ENCODE results near the gene BIRC2.

Gene BIRC2

GRCh38 chr11:102401905-102402304 lies 54.9 kb downstream of the BIRC2 start:
- DNase-seq (ENCODE audit: low spot score): no peak

- DNase-seq (ENCODE audit: low spot score): no peak
Observed at GRCh38 chr11:102402548-102402947, 55.5 kb downstream of the BIRC2 start.

- no peak for DNase-seq (ENCODE audit: low spot score)
Observed at GRCh38 chr11:102405501-102405900, 58.5 kb downstream of the BIRC2 start.

GRCh38 chr11:102406099-102406498 lies 59.1 kb downstream of the BIRC2 start:
- DNase-seq (ENCODE audit: low spot score): no peak

GRCh38 chr11:102407901-102408300 lies 60.9 kb downstream of the BIRC2 start:
- DNase-seq (ENCODE audit: low spot score): no peak

- no peak for DNase-seq (ENCODE audit: low spot score)
Observed at GRCh38 chr11:102408339-102408738, 61.3 kb downstream of the BIRC2 start.

GRCh38 chr11:102410382-102410784 lies 63.4 kb downstream of the BIRC2 start:
- DNase-seq (ENCODE audit: low spot score): peak; percentile 49

- DNase-seq (ENCODE audit: low spot score): no peak
Observed at GRCh38 chr11:102411142-102411541, 64.1 kb downstream of the BIRC2 start.

- no peak for DNase-seq (ENCODE audit: low spot score)
Observed at GRCh38 chr11:102413497-102413896, 66.5 kb downstream of the BIRC2 start.

- no peak for DNase-seq (ENCODE audit: low spot score)
Observed at GRCh38 chr11:102414559-102414958, 67.5 kb downstream of the BIRC2 start.

GRCh38 chr11:102415304-102415916 lies 68.4 kb downstream of the BIRC2 start:
- DNase-seq (ENCODE audit: low spot score): no peak

GRCh38 chr11:102416976-102417375 lies 70.0 kb downstream of the BIRC2 start:
- no peak for DNase-seq (ENCODE audit: low spot score)

- no peak for DNase-seq (ENCODE audit: low spot score)
Observed at GRCh38 chr11:102419181-102419580, 72.2 kb downstream of the BIRC2 start.

- DNase-seq (ENCODE audit: low spot score): no peak
Observed at GRCh38 chr11:102420547-102420946, 73.5 kb downstream of the BIRC2 start.

- DNase-seq (ENCODE audit: low spot score): no peak
Observed at GRCh38 chr11:102421261-102421660, 74.2 kb downstream of the BIRC2 start.

GRCh38 chr11:102422817-102423712 lies 76.1 kb downstream of the BIRC2 start:
- DNase-seq (ENCODE audit: low spot score): no peak

GRCh38 chr11:102423936-102424335 lies 76.9 kb downstream of the BIRC2 start:
- no peak for DNase-seq (ENCODE audit: low spot score)

- DNase-seq (ENCODE audit: low spot score): no peak
Observed at GRCh38 chr11:102426000-102426399, 79.0 kb downstream of the BIRC2 start.

GRCh38 chr11:102426570-102426969 lies 79.6 kb downstream of the BIRC2 start:
- DNase-seq (ENCODE audit: low spot score): no peak

- DNase-seq (ENCODE audit: low spot score): no peak
Observed at GRCh38 chr11:102427068-102427467, 80.1 kb downstream of the BIRC2 start.

Data from AG08395 (cell line).